HL-60 (cell line): ENCODE results near the gene KAT2B.

Experiments
- GABPA ChIP-seq: IDR thresholded peaks from 2 replicates; pipeline ENCODE4 v1.6.1; 2012; ENCODE audit warnings: low read depth
- POLR2AphosphoS5 ChIP-seq: IDR thresholded peaks from 2 replicates; pipeline ENCODE4 v1.6.1; 2012; ENCODE audit warnings: low read depth
- SPI1 ChIP-seq: IDR thresholded peaks from 2 replicates; pipeline ENCODE4 v1.6.1; 2012; ENCODE audit warnings: low read depth, mild to moderate bottlenecking, borderline replicate concordance
- TF ChIP-seq, protein P1 (sequence below): IDR thresholded peaks from one replicate; pipeline ENCODE4 v1.5.1; 2011; ENCODE audit warnings: low read length, control low read depth, inconsistent platforms; ENCODE audit not compliant: insufficient read depth
- TF ChIP-seq, protein P2 (sequence below): IDR thresholded peaks from 2 replicates; pipeline ENCODE4 v1.6.1; 2012; ENCODE audit warnings: low read depth; ENCODE audit not compliant: insufficient replicate concordance

DNA sequence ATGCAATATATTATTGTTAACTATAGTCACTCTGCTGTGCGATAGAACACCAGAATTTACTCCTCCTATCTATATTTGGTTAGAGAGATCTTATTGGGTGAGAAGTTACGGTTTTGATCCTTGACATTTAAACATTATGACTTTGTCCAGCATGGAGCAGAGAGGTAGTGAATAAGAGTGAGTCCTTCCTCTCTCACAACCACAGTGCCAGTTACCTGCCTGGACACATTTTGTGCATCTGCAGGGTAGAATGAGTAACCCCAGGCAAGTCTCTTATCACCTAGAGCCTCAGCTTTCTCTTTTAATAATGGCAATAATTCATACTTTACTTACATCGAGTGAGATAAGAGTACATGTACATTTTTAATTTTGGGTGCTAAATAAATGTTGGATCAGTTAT lies 24.1 kb downstream of the KAT2B start:
- TF ChIP-seq, protein P1, sequence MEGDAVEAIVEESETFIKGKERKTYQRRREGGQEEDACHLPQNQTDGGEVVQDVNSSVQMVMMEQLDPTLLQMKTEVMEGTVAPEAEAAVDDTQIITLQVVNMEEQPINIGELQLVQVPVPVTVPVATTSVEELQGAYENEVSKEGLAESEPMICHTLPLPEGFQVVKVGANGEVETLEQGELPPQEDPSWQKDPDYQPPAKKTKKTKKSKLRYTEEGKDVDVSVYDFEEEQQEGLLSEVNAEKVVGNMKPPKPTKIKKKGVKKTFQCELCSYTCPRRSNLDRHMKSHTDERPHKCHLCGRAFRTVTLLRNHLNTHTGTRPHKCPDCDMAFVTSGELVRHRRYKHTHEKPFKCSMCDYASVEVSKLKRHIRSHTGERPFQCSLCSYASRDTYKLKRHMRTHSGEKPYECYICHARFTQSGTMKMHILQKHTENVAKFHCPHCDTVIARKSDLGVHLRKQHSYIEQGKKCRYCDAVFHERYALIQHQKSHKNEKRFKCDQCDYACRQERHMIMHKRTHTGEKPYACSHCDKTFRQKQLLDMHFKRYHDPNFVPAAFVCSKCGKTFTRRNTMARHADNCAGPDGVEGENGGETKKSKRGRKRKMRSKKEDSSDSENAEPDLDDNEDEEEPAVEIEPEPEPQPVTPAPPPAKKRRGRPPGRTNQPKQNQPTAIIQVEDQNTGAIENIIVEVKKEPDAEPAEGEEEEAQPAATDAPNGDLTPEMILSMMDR: no peak
- TF ChIP-seq, protein P2, sequence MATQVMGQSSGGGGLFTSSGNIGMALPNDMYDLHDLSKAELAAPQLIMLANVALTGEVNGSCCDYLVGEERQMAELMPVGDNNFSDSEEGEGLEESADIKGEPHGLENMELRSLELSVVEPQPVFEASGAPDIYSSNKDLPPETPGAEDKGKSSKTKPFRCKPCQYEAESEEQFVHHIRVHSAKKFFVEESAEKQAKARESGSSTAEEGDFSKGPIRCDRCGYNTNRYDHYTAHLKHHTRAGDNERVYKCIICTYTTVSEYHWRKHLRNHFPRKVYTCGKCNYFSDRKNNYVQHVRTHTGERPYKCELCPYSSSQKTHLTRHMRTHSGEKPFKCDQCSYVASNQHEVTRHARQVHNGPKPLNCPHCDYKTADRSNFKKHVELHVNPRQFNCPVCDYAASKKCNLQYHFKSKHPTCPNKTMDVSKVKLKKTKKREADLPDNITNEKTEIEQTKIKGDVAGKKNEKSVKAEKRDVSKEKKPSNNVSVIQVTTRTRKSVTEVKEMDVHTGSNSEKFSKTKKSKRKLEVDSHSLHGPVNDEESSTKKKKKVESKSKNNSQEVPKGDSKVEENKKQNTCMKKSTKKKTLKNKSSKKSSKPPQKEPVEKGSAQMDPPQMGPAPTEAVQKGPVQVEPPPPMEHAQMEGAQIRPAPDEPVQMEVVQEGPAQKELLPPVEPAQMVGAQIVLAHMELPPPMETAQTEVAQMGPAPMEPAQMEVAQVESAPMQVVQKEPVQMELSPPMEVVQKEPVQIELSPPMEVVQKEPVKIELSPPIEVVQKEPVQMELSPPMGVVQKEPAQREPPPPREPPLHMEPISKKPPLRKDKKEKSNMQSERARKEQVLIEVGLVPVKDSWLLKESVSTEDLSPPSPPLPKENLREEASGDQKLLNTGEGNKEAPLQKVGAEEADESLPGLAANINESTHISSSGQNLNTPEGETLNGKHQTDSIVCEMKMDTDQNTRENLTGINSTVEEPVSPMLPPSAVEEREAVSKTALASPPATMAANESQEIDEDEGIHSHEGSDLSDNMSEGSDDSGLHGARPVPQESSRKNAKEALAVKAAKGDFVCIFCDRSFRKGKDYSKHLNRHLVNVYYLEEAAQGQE: no peak
- TF ChIP-seq GABPA: no peak
- TF ChIP-seq POLR2AphosphoS5: no peak
- TF ChIP-seq SPI1: no peak
